GM21717 (cell line): ENCODE measurements around the gene FAM180B.

Experiments
- ATAC-seq: cut with Tn5 transposase; IDR thresholded peaks from one replicate; pipeline ENCODE4 v1.9.1; 2021; ENCODE audit warnings: mild to moderate bottlenecking, moderate library complexity; ENCODE audit not compliant: unreplicated experiment

The FAM180B gene

GRCh38 chr11:47566149-47566698 is 20.3 kb upstream of the FAM180B start:
- peak; percentile 13 for ATAC-seq

- no peak for ATAC-seq
These were observed 16.8 kb upstream of the FAM180B start for GRCh38 chr11:47569646-47570045.

GRCh38 chr11:47570651-47571356 is 15.7 kb upstream of the FAM180B start:
- no peak for ATAC-seq

GRCh38 chr11:47571357-47571729 is 15.1 kb upstream of the FAM180B start:
- no peak for ATAC-seq

- no peak for ATAC-seq
These were observed 14.6 kb upstream of the FAM180B start for GRCh38 chr11:47571895-47572294.

- no peak for ATAC-seq
These were observed 13.7 kb upstream of the FAM180B start for GRCh38 chr11:47572715-47573255.

GRCh38 chr11:47573321-47573720 is 13.2 kb upstream of the FAM180B start:
- ATAC-seq = no peak

- no peak for ATAC-seq
These were observed 8.9 kb upstream of the FAM180B start for GRCh38 chr11:47577460-47578041.

- peak; percentile 86 for ATAC-seq
These were observed 7.7 kb upstream of the FAM180B start, which contains the start of the genes KBTBD4 and NDUFS3 for GRCh38 chr11:47578524-47579494. TSS of gene KBTBD4 (minus strand) at chr11:47578970. CDS start at chr11:47578951, 19 bp downstream. TSS of gene NDUFS3 (plus strand) at chr11:47579074. CDS start at chr11:47579092, 18 bp downstream.

GRCh38 chr11:47583844-47584243 is 2.6 kb upstream of the FAM180B start:
- ATAC-seq = no peak

- ATAC-seq = no peak
These were observed 700 bp downstream of the FAM180B start for GRCh38 chr11:47587039-47587716.

GRCh38 chr11:47587723-47588326 is 1.3 kb downstream of the FAM180B start:
- no peak for ATAC-seq

- ATAC-seq = no peak
These were observed 2.6 kb downstream of the FAM180B start for GRCh38 chr11:47589118-47589517.

GRCh38 chr11:47589584-47589976 is 3.1 kb downstream of the FAM180B start:
- ATAC-seq = no peak

- ATAC-seq = no peak
These were observed 3.7 kb downstream of the FAM180B start for GRCh38 chr11:47589977-47590861.

- ATAC-seq = no peak
These were observed 5.3 kb downstream of the FAM180B start for GRCh38 chr11:47591764-47592163.

- ATAC-seq = no peak
These were observed 5.8 kb downstream of the FAM180B start for GRCh38 chr11:47592251-47592650.

GRCh38 chr11:47592970-47593369 is 6.5 kb downstream of the FAM180B start:
- ATAC-seq = no peak

GRCh38 chr11:47593492-47593933 is 7.0 kb downstream of the FAM180B start:
- no peak for ATAC-seq
